Retinal pigment epithelial cell (primary cell): Measurements from ENCODE around the gene MRPL39.

Experiments used
- DNase-seq: peaks from one replicate; pipeline ENCODE4 v3.0.0-alpha.2; 2010; ENCODE audit warnings: low read depth
- H3K4me3 ChIP-seq: 2 replicates; pipeline ENCODE4 v1.5.1; 2011; ENCODE audit warnings: mild to moderate bottlenecking, low read length, control low read depth, moderate library complexity
- CTCF ChIP-seq: conservative IDR thresholded peaks from 2 replicates; pipeline ENCODE4 v1.5.1; 2011; ENCODE audit warnings: low read depth, low read length, control low read depth, inconsistent platforms

Gene MRPL39

GRCh38 chr21:25536752-25537151, 70.5 kb downstream of the MRPL39 start:
- no peak for DNase-seq
- no peak overlapping the region for H3K4me3 ChIP-seq
- no peak for TF ChIP-seq CTCF

- no peak for DNase-seq
- H3K4me3 ChIP-seq, result no peak overlapping the region
- TF ChIP-seq CTCF, result no peak
Measured at GRCh38 chr21:25535849-25536248, 71.4 kb downstream of the MRPL39 start.
